Peyer's patch (tissue), 4 donors: ENCODE results near the gene SBF1.

Experiments
- CTCF ChIP-seq, 6 experiments: fragments of 450-650 bp in 4 of 6; fragments of 200-600 bp in 2 of 6; sonication (generic) in 1 of 6; IDR thresholded peaks; one replicate each; pipeline ENCODE4 v1.5.1; 2017 to 2019; ENCODE audit warnings: antibody characterized with exemption in 6 of 6, mild to moderate bottlenecking in 3 of 6, moderate library complexity in 1 of 6
- POLR2A ChIP-seq, 2 donors: fragments of 450-650 bp; IDR thresholded peaks; one replicate each; pipeline ENCODE4 v1.5.1; 2017; ENCODE audit warnings: antibody characterized with exemption in 2 of 2, mild to moderate bottlenecking in 2 of 2, moderate library complexity in 2 of 2

DNA sequence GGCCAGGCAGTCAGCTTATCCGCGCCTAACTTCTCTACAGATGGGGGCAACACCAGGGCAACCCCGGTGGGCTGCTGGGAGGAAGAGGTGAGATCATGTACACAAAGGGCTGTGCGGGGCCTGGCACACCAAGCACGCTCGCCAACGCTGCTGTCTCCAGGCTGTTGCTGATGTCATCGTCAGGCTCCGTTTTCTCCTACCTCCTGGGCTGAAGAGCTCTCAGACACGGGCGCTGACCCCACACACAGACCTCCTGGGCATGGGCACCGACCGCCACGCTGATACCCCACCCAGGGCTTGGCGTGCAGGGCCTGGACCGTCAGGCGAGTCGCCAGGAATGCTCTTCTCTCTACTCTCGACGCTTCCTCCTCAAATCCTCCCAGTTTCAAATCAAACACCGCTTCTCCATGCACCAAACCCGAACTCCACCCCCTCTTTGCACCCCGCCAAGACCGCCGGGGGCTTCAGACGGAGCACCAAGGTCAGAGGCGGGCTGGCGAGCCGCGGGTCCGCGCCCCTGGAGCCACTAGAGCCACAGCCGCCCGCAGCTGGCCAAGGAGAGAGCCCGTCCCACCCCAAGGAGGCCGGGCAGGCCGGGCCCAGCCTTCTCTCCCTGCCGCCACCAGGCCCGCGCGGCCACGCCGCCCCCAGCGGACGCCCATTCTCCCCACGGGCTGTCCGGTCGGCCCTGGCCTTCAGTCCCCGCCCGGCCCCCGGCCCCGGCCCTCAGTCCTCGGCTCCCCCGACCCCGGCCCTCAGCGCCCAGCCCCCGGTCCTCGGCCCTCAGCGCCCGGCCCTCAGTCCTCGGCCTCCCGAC, 772 bp downstream of the SBF1 start:
- TF ChIP-seq POLR2A (IDR thresholded peaks at IDR 0.05) (no peak), CTCF (IDR thresholded peaks at IDR 0.05) (no peak)
